Measurements from ENCODE around the gene ZNF423. TPM values are rescaled to one million over a fixed set of nuclear protein-coding genes. Genes with fewer than 3 reads are reported as not detected.

Gene ZNF423
- total RNA-seq, 1 donor from 2014 or later = 4.7 TPM

DNA sequence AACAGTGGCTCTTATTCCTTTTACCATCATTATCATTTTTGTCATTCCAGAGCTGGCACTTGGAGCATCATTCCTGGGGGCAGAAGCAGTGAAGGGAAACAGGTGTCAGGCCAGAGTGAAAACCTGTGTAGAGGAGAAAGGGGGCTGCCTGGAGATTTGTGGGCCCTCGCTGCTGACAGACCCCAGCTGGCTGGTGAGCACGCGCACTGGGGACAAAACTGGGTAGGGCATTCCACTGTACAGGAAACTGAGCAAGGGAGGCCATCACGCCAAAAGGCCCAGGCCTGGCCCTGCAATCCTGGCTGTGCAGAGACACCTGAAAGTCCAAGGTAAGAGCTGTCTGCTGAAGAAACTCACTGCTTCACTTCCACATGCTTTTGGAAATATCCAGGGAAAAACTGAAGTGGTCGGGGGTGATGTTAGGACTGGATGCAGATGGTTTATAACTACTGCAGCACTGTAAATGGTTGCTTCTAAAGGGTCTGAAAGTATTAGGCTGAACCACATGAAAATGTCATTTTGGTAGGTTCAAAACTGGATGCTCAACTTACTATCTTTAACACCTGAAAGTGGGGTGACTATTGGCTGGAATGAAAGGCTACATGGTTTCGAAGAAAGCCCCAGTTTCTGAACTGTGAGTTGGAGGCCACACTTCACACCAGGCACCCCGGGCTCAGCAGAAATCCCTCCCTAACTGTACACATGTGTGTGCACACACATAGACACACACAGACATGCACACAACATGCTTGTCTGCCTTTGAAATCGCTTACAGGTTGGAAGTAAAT is 257.3 kb downstream of the ZNF423 start:
- DNase-seq = no peak

DNA sequence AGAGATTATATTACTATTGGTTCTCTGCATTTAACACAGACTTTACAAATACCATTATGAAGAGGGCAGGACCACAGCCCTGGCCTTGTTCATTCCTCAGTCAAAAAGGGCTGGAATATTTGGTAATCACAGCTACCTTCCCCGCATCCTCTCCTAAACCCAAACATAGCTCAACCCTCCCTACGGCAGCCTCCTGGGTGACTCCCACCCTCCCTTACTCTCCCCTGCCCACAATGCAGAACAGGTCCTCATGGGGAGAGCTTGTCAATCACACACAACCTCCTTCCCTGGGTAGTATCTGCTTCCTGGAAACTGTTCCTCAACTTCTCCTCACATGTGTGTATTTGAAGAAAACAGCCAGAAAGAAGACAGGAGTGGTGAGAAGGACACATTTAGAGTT is 258.1 kb downstream of the ZNF423 start:
- no peak for DNase-seq

DNA sequence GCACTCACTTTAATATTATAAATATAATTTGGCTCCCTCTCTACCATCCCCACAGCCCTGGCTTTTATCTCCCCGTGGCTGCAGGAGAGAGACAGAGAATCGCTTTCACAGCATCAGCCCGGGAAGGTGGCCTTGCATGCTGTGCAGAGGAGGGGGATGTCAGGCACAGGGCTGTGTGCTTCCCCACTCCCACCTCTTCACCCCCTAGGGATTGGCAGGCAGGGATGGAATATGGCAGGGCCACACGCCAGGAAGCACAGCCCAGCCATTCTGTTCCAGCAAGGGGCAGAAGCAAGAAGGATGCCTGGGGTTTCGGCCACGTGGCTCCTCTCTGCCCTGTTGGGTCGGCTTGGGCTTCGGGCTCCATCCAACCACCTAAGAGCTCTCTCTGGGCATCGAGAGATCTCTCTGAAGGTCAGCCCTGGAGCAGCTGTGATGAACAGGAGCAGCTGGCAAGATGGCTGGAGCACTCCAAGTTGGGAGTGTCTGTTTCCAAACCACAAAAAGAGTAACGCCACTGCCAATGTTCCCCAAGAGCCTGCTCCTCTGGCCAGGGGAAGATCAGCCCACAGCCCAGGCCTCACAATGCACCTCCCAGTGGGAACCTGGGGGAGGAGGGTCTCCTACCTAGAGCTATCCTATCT is 259.1 kb downstream of the ZNF423 start:
- DNase-seq = no peak

DNA sequence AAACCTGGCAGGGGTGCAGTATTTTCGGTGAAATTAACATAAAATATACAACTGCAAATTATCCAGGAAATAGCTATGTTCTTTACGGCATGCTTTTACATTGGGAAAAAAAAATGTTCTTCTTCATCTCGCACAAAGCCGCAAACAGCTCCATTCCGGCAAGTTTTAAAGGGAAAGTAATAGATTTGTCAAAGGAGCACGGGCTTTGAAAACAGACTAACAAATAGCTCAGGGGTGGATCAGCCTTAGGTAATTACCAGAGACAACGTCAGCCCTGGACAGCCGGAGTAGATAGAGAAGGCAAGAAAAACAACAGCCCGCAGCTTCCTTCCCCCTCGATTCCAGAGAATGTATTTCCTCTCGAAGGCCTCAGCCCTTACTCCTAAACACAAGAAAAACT is 259.8 kb downstream of the ZNF423 start:
- DNase-seq = no peak

DNA sequence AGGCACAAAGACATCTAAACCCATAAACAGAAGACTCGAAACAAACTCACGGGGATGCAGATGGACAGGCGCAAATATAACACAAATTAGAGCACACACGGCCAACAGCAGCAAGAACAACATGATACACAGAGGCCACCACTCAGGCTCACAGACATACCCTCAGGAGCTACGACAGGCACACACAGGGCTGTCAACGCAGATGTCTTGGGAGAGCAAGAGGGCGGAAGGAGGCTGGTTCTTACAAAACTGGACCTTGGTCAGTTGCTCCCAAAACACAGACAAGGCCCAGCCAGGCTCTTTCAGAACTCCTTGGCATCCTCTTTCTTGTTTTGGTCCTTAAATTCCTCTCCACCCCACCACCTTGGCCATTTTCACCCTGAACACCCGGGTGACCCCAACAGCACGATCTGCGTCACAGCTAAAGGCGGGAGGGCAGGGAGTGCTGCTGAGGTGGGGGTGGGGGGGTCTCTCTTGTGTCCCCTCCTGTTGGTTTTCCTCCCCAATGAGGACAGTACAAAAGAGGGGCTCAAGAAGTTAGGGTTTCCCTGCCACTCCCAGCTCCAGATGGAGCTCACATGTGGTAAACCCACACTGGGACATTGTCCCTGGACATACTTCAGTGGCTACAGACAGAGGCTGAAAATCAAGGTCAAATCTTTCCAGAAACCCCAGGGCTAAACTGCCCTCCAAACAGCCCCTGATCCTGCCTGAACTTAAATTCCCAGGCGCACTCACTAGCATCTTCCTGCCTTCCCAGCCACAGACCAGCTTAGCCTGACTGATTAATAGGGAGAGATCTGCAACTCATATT is 261.0 kb downstream of the ZNF423 start:
- DNase-seq = no peak

DNA sequence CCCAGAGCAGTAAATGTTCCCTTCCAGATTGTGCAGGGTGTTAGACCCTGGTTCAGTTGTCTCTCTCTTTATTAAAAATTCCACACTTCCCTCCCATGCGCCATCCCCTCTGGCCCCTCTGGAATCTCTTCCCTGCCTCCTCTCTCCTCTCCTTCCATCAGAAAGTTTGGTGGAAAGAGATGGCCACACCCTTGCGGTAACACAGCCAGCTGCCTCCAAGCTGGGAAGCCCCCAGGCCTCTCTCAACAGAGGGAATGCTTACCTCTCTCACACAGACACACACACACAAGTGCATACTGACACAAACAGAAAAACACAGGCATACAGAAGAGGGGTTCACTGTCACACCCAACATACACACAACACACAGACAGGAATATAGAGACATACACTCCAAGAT is 261.8 kb downstream of the ZNF423 start:
- DNase-seq = no peak

DNA sequence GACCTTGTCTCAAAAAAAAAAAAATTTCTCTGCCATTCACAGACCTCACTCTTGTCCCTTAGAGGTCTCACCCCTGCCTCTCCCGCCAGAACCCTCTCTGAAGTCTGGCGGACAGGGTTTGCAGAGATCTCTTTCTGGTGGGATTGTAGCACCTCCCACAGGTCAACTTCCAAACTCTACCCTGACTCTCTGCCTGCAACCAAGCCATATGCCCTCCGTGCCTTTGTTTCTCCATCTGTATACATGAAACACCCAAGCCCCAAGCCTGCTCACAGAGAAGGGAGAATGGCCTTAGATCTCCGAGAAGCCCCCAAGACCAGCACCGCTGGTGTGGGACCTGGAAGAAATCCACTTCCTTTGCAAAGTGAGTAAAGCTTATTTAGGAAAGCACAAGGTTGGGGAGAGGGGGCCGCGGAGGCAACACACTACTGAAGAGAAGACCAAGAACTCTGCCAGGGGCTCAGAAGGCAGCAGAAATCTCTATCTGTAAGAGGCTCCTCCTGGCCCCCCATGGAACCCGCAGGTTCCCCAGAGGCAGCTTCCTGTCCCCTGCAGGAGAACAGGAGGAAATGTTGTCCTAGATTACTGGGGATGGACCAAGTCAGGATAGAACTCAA is 262.4 kb downstream of the ZNF423 start:
- DNase-seq = no peak

DNA sequence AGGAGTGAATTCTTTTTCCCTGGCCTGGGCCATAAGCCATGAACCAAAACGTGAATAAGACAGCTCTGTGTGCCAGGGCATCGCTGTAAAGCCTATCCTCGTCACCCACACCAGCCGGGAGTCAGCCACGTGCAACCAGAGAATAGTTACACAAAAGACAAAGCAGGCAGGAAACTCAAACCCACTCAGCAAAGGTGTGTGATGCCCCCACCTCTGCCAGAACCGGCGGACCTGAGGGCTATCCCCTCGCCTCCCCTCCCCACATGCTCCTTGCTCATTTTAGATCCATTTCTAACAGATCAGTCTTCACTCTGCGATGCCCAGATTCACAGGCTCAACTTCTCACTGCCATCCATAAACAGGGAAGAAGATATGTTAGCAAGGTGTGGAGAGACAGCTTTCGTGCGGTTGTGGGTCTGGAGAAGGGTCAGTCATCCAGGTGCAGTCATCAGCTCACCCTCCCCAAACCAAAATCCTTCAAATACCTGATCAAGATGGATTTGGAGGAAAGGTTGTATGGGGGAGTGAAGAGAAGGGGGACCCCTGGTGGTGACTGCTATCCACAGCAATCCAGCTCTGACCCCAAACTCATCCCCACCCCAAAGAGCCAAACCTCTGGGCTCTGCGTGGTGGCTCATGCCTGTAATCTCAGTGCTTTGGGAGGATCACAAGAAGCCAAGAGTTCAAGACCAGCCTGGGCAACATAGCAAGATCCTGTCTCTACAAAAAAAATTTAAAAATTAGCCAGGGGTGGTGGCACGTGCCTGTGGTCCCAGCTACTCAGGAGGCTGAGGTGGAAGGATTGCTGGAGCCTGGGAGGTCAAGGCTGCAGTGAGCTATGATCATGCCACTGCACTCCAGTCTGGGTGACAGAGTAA is 263.1 kb downstream of the ZNF423 start:
- DNase-seq = no peak

DNA sequence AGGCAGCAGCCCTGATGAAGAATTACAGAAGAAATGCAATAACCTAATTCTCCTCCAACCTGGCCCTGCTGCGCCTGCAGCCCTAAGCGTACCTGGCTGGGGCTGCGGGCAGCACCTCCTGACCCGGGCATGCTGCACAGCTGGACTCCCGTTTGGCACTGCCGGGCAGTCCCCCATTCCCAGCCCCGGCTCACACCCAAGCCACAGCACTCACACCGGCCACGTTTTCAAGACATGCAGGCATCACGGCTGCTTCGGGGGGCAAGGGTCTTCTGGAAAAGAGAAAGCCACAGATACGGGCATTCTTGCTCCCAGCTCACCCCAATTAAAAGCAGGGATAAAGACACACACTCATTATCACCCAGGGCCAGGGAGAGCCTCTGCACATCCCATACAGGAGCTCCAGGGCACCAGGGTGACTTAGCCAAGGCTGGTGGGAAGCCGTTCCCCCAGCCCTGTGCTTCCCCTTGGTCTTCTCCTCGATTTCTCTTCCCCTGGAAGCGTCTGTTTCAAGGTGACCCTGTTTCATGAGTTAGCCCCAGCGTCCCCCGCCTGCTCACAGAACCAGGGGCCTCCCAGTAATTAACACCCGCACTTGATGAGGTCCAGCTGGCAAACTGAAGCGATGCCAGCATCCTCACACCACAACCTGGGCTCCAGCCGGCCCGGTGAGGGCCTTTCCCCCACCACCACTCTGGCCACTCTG is 265.6 kb downstream of the ZNF423 start:
- DNase-seq = no peak

DNA sequence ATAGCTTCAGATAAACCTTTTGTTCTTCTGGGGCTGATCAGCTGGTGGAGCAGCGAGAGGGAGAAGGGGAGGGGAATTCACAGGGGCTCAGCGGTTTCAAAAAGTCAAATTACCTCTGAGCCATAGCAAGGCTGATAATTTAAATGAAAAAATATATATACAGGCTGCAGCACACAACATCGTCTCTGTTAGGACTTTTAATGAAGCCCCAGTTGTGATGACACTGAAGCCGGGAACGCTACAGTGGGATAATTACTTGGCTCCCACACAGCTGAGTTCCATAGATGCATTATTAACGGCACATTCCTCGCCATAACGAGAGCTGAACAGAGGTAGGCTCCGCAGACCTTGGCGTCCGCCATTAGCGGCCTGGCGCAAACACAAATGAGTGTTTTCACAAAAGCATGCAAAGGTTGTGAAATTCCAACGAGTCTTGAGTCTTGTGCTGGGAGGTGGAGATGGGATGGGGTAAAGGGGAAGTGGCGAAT is 266.3 kb downstream of the ZNF423 start:
- DNase-seq = no peak

DNA sequence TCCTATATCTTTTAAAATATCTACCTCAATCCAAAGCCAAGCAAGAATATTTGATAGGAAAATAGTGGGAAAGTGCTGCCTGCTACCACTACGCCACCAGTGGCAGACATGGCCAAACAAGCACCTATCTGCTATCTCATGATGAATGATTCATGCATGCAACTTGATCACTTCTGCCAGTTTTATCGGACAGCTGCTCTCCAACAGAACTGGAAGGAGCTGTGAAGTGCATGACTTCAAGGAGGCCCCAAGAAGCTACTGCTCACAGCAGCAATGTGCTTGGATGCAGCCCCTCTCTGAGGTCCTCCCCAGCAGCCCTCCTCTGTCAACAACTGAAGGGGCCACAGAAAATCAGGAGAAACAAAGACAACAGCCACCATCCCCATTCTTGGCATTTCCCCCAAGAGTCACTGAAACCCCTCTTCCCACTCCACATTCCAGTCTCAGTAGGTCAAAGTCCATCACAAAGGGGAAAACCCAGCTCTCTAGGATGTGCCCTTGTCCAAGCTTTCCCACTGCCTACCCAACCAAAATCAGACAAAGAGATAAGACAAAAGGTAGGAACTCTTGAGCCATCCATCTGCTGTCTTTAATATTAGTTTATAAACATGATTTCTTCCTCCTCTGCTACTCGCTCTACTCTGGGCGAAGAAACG is 267.1 kb downstream of the ZNF423 start:
- DNase-seq = no peak

DNA sequence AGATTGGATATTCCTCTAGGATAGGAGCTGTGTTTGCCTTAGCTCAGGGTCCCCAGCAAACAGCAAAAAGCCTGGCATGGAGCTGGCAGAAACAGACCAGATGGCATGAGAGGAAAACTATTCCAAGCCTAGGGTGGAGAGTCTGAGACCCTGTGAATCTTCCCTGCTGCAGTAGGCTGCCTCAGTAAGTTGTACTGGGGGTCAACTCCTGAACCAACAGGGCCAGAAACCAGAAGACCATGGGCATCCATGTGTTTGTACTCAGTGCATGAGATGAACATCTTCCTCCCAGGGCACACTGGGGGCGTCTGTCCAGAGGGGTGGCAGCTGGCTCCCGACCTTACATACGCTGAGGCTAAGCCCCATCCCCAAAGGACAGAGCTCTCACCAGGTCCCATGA is 267.9 kb downstream of the ZNF423 start:
- DNase-seq = no peak

DNA sequence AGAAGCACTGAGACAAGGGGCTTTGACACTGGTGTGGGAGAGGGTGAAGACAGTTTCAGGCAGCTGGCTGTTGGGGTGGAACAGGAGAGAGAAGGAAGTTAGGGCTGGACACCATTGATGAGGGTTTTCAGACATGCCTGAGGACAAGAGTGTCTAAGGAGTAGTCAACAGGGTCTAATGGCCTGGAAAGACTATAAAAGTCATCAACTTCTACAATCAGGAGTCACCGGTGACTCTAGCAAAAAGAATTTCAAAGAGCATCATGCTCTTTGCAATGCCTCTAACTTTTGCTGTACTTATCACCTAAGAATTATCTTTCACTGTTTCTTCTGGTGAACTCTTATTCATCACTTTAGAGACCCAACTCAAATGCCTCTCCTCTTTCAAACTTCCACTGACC is 268.4 kb downstream of the ZNF423 start:
- no peak for DNase-seq

DNA sequence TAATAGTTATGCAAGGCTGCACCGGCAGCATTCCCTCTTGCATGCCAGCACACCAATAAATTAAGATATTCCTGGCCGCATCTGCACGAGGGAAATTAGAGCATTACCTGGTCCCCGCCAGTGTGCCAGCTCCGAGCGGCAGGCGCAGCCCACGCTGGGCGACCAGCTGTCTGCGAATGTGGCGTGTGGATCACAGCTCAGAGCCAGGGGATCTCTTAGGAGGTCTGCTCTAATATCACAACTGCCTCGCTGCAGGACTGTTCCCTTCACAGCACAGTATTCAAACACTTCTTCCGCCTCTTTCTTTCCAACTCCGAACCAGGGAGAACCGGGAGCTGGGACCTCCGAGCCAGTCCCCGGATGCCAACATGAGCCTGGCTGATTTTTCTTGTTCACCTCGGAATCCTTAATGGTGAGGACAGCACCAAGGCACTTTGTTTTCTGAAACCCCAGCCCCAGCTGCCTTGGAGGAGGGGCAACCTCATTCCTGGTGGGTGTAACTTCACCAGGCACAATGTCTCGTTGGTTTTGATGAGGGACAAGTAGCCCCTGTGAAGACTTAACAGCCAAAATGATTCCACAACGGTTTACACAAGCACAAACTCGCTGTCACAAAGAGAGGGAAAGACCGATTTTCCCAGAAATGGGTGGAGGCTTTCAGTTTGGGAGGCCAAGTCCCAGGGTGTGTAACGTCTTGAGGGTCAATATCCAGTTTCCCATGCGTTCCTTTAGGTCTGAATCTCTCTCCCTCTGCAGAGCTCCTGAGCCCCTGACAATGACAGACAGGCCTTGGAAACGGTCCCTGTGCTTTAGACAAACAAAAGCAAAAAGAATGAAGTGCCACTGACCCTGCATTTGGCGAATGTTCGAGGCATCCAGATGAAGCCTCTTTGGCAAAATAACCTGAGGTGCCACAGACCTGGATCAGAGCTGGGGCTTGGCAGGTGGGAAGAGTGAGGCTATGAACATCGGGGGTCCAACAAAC is 269.2 kb downstream of the ZNF423 start:
- no peak for DNase-seq

DNA sequence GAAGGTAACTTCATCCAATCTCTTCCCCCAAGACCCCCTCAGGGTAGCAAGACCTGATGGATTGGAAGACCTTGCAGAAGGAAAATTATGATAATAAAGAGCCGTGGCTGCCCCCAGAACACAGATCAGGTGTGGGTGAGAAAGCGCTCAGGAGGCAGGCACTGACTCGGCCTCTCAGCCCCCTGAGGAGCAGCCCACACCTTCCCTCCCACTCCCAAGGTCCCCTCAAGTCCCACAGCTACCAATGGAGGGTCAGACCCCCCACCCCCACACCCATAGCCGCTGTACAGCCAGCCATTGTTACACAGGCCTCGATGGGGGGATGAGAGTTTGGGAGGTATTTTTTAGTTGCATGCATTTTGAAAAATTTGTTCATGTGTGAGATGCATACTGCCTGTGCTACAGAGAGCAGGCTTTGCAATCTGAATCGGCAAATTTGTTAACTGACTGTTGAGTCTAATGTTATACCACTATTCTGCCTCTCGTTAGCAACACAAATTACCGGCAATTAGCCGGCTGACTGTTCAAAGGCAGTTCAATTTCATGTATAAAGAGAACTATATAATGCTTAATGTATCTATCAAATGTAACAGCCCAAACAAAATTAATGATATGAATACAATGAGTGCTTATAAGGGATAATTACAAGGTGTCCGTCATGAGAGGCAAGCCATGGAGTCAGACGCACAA is 270.6 kb downstream of the ZNF423 start:
- no peak for DNase-seq

DNA sequence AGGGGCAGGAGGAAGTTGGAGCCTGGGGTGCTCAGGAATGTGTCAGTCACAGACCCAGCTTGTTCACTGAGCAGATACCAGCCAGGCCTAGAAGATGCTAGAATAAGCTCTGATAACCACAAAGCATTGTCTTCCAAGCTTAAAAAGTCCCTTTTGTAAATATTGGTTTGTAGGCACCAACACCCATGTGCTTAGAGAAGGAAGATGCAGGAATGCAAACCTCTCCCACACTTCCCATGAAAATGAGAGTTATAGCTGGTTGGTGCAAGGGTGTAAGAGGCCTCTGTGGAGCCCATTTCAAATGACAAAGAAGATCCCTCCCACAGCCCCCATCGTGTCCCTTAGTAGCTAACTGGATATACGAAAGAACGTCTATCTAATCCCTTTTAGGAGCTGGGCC is 272.0 kb downstream of the ZNF423 start:
- DNase-seq = no peak

DNA sequence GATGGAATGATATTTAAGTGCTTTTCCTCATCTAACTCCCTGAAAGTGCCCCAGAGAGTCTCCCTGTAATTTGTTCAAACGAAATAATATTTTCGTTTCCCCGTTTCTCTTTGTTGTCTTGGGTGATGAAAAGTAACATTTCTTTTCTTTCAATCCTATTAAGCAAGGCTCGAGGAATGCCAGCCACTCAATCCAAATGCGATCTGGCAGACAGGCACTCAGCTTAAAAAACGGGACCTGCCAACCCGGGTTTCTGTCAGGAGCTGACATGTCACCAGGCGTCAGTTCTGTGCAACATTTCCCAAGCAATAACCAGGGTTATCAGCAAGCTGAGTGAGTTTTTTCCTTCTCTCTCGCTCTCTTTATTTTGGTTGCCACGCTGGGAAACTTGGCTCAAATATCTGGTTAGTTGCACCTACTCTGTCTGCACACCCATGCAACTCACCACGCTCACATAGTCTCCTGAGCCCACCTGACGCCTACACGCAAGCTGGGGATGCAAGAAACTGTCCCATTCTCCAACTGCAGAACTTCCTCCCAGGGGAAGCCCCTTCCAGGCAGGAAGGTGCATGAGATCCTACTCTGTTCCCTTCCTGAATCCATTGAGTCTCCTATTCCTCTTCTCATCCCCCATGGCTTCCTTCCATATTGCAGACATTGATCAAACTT is 274.1 kb downstream of the ZNF423 start:
- no peak for DNase-seq

DNA sequence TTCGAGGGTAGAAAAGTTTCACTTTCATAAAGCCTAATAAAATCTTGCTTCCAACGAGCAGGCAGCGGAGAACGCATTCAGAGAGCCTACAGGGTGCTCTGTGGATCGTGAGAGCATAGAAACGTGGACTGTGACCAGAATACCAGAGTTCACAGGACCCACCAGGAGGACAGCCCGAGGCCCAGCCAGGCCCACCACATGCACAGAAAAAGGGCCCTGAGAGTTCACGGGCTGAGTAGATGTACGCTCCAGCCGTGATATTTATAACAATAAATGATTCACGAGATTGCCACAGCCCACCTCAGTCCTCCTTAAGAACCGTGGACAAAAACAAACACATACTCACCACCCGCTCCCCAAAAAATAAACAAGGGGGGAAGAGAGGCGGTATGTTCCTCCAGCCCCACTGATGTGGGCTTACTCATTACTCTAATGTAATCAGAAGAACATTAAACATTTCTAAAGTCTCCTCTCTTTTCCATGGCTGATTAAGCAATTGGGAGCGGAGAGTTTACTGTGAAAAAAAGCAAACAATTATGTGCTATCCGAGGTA is 275.1 kb downstream of the ZNF423 start:
- DNase-seq = no peak

Data from occipital lobe (tissue), 2 donors.